Parathyroid adenoma (tissue), 2 donors: ENCODE measurements around the gene GLIPR2.
"Not testable (repeated sequence)": the region's sequence is repeated elsewhere in the genome, so short reads cannot be mapped to it uniquely, and the experiment has no call there.

Source experiments
- H2AFZ ChIP-seq: fragments of 300-600 bp; sonication (generic); one replicate; pipeline ENCODE4 v1.7.0; 2017; ENCODE audit warnings: antibody characterized with exemption, mild to moderate bottlenecking
- H3K27ac ChIP-seq: fragments of 300-600 bp; sonication (generic); one replicate; pipeline ENCODE4 v1.7.0; 2017
- H3K27me3 ChIP-seq: fragments of 300-600 bp; sonication (generic); one replicate; pipeline ENCODE4 v1.7.0; 2017; ENCODE audit warnings: low read length; ENCODE audit not compliant: control insufficient read depth, insufficient read depth
- H3K36me3 ChIP-seq: fragments of 300-600 bp; sonication (generic); one replicate; pipeline ENCODE4 v1.7.0; 2017; ENCODE audit warnings: low read length; ENCODE audit not compliant: control insufficient read depth, insufficient read depth
- H3K4me1 ChIP-seq: fragments of 300-600 bp; sonication (generic); one replicate; pipeline ENCODE4 v1.7.0; 2017; ENCODE audit warnings: control low read depth
- H3K4me2 ChIP-seq: fragments of 300-600 bp; sonication (generic); one replicate; pipeline ENCODE4 v1.7.0; 2017; ENCODE audit warnings: low read length
- H3K4me3 ChIP-seq: fragments of 300-600 bp; sonication (generic); one replicate; pipeline ENCODE4 v1.7.0; 2017; ENCODE audit warnings: low read depth, low read length
- H3K79me2 ChIP-seq: fragments of 300-600 bp; sonication (generic); one replicate; pipeline ENCODE4 v1.7.0; 2017; ENCODE audit warnings: control low read depth
- H3K9ac ChIP-seq: fragments of 300-600 bp; sonication (generic); one replicate; pipeline ENCODE4 v1.7.0; 2017; ENCODE audit warnings: mild to moderate bottlenecking
- H3K9me3 ChIP-seq: fragments of 300-600 bp; sonication (generic); one replicate; pipeline ENCODE4 v1.7.0; 2017; ENCODE audit warnings: low read length; ENCODE audit not compliant: control insufficient read depth
- TF ChIP-seq, protein P1 (sequence below): fragments of 300-600 bp; sonication (generic); IDR thresholded peaks from one replicate; pipeline ENCODE4 v1.7.0; 2017; ENCODE audit warnings: antibody characterized with exemption, mild to moderate bottlenecking
- donor health status: primary hyperparathyroidism.

The GLIPR2 gene

DNA sequence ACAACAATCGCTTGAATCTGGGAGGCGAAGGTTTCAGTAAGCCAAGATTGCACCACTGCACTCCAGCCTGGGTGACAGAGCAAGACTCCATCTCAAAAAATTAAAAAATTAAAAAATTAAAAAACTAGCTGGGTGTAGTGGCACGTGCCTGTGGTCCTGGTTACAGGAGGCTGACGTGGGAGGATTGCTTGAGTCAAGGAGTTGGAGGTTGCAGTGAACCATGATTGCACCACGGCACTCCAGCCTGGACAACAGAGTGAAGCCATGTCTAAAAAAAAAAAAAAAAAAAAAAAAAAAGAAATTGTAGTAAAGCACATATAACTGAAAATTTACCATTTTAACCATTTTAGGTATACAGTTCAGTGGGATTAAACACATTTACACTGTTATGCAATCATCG, 19.6 kb downstream of the GLIPR2 start:
- Histone ChIP-seq H2AFZ (no peak overlapping the region), H3K27ac (no peak overlapping the region), H3K9me3 (no peaks in the 10 kb centered on the region), H3K27me3 (no peaks in the 10 kb centered on the region), H3K79me2 (no peaks in the 10 kb centered on the region), H3K36me3 (no peaks in the 10 kb centered on the region), H3K4me1 (no peaks in the 10 kb centered on the region), H3K9ac (no peak overlapping the region), H3K4me2 (no peak overlapping the region), H3K4me3 (no peak overlapping the region)
- TF ChIP-seq, protein P1, sequence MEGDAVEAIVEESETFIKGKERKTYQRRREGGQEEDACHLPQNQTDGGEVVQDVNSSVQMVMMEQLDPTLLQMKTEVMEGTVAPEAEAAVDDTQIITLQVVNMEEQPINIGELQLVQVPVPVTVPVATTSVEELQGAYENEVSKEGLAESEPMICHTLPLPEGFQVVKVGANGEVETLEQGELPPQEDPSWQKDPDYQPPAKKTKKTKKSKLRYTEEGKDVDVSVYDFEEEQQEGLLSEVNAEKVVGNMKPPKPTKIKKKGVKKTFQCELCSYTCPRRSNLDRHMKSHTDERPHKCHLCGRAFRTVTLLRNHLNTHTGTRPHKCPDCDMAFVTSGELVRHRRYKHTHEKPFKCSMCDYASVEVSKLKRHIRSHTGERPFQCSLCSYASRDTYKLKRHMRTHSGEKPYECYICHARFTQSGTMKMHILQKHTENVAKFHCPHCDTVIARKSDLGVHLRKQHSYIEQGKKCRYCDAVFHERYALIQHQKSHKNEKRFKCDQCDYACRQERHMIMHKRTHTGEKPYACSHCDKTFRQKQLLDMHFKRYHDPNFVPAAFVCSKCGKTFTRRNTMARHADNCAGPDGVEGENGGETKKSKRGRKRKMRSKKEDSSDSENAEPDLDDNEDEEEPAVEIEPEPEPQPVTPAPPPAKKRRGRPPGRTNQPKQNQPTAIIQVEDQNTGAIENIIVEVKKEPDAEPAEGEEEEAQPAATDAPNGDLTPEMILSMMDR: no peak

DNA sequence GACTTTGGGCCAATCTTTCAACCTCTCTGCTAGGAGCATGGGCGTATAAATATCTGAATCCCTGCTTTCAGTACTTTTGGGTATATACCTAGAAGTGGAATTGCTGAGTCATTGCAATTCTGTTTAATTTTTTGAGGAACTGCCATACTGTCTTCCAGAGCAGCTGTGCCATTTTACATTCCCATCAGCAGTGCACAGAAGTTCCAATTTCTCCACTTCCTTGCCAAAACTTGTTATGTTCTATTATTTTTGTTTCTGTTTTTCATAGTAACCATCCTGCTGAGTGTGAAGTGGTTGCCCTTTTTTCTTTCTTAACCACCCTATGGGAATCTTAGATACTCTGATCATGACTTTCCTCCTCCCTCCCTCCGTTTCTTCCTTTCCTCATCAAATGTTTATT, 21.6 kb downstream of the GLIPR2 start:
- no peaks in the 10 kb centered on the region for H3K9me3 ChIP-seq
- no peak overlapping the region for H3K4me2 ChIP-seq
- TF ChIP-seq, protein P1: no peak
- H3K27me3 ChIP-seq: no peaks in the 10 kb centered on the region
- no peak overlapping the region for H2AFZ ChIP-seq
- H3K4me3 ChIP-seq: no peak overlapping the region
- H3K4me1 ChIP-seq: no peaks in the 10 kb centered on the region
- no peak overlapping the region for H3K9ac ChIP-seq
- no peaks in the 10 kb centered on the region for H3K36me3 ChIP-seq
- no peaks in the 10 kb centered on the region for H3K79me2 ChIP-seq
- no peak overlapping the region for H3K27ac ChIP-seq

DNA sequence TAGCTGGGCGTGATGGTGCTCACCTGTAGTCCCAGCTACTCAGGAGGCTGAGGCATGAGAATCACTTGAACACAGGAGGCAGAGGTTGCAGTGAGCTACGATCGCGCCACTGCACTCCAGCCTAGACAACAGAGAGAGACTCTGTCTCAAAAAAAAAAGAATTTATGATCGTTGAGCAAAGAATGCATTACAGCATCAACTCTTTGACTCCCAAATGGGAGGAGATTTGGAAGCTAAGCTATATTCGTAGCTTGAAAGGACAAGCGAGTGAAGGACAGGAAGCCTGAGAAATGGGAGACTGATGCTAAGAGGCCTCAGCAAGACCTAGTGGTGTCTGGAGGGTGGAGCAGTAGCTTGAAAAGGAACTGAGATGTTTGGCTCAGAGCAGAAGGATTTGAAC, 22.4 kb downstream of the GLIPR2 start:
- Histone ChIP-seq H3K4me3 (no peak overlapping the region), H3K79me2 (no peaks in the 10 kb centered on the region), H3K4me2 (no peak overlapping the region), H2AFZ (no peak overlapping the region), H3K9ac (no peak overlapping the region), H3K27ac (no peak overlapping the region), H3K27me3 (no peaks in the 10 kb centered on the region), H3K4me1 (no peaks in the 10 kb centered on the region), H3K36me3 (no peaks in the 10 kb centered on the region), H3K9me3 (no peaks in the 10 kb centered on the region)
- TF ChIP-seq, protein P1: no peak

DNA sequence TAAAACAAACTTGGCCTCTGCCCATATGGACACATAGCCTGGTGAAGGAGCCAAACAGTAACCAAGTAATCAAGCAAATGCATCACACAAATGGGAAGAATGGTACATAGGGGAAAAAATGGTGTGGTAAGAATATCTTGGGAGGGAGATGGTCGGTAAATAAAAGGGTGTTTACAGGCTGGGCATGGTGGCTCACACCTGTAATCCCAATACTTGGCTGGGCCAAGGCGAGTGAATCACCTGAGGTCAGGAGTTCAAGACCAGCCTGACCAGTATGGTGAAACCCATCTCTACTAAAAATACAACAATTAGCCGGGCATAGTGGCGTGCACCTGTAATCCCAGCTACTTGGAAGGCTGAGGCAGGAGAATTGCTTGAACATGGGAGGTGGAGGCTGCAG, 23.0 kb downstream of the GLIPR2 start:
- H2AFZ ChIP-seq, H3K9ac ChIP-seq, H3K27me3 ChIP-seq, H3K4me3 ChIP-seq, H3K79me2 ChIP-seq, H3K36me3 ChIP-seq, H3K4me1 ChIP-seq, H3K9me3 ChIP-seq, H3K4me2 ChIP-seq, H3K27ac ChIP-seq: not testable (repeated sequence)

DNA sequence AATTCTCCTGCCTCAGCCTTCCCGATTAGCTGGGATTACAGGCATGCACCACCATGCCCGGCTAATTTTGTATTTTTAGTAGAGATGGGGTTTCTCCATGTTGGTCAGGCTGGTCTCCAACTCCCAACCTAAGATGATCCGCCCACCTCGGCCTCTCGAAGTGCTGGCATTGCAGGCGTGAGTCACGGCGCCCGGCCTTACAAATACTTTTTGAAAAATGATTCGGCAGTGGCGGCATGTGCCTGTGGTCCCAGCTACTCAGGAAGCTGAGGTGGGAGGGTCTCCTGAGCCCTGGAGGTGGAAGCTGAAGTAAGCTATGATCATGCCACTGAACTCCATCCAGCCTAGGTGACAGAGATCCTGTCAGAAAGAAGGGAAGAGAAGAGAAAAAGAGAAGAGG, 23.6 kb downstream of the GLIPR2 start:
- not testable (repeated sequence) for H2AFZ ChIP-seq, H3K27me3 ChIP-seq, H3K9me3 ChIP-seq, H3K79me2 ChIP-seq, H3K4me1 ChIP-seq, H3K36me3 ChIP-seq, H3K9ac ChIP-seq, H3K4me2 ChIP-seq, H3K27ac ChIP-seq, H3K4me3 ChIP-seq

DNA sequence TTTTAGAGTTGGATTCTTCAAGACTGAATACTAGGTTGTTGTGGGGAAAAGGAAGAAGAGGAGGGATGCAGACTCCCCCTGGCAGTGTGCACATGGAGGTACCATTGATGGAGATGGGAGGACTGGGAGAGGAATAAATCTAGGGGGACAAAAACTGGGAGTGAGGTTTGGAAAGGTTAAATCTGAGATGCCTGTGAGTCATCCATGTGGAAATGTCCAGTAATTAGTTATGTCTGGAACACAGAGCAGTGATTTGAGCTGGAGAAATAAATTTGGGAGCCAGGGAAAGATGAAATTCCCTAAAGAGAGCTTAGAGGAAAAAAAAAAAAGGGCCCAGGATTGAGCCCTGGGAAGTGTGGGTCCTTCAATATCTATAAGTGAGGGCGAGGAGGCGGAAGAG, 24.7 kb downstream of the GLIPR2 start:
- no peaks in the 10 kb centered on the region for H3K27me3 ChIP-seq
- no peaks in the 10 kb centered on the region for H3K79me2 ChIP-seq
- TF ChIP-seq, protein P1: no peak
- no peaks in the 10 kb centered on the region for H3K36me3 ChIP-seq
- H3K9me3 ChIP-seq: no peaks in the 10 kb centered on the region
- no peak overlapping the region for H3K4me3 ChIP-seq
- H3K4me2 ChIP-seq: no peak overlapping the region
- no peak overlapping the region for H2AFZ ChIP-seq
- no peaks in the 10 kb centered on the region for H3K4me1 ChIP-seq
- no peak overlapping the region for H3K9ac ChIP-seq
- no peak overlapping the region for H3K27ac ChIP-seq
